Right lobe of liver (tissue), 6 donors: Measurements from ENCODE around the gene NDUFB2. TPM values are rescaled to one million over a fixed set of nuclear protein-coding genes. Genes with fewer than 3 reads are reported as not detected.

ENCODE experiments used
- ATAC-seq, 4 donors: fragments of 200-7000 bp; cut with Tn5 transposase; one replicate each; pipeline ENCODE4 v1.9.1; 2020; ENCODE audit warnings: mild to moderate bottlenecking in 4 of 4, moderate library complexity in 4 of 4
- DNase-seq, 3 donors: peaks; one replicate each; pipeline ENCODE4 v3.0.0-alpha.2; 2020
- H3K27ac ChIP-seq, 3 donors: fragments of 200-600 bp; one replicate each; pipeline ENCODE4 v1.8.0; 2022
- H3K27me3 ChIP-seq, 2 donors: fragments of 200-600 bp; one replicate each; pipeline ENCODE4 v1.8.0; 2022
- H3K36me3 ChIP-seq, 4 donors: fragments of 200-600 bp; sonication (generic) in 1 of 4; one replicate each; pipeline versions ENCODE4 v1.5.1 to v1.8.0; 2017 to 2022; ENCODE audit warnings: control low read depth in 1 of 4
- H3K4me1 ChIP-seq, 4 donors: fragments of 200-600 bp; sonication (generic) in 1 of 4; one replicate each; pipeline versions ENCODE4 v1.5.1 to v1.8.0; 2017 to 2022; ENCODE audit warnings: control low read depth in 1 of 4
- H3K4me3 ChIP-seq, 3 donors: fragments of 200-600 bp; one replicate each; pipeline ENCODE4 v1.8.0; 2022
- H3K9me3 ChIP-seq, 4 donors: fragments of 200-600 bp; sonication (generic) in 1 of 4; one replicate each; pipeline versions ENCODE4 v1.5.1 to v1.8.0; 2017 to 2022; ENCODE audit warnings: control low read depth in 1 of 4
- POLR2A ChIP-seq: fragments of 450-650 bp; IDR thresholded peaks from one replicate; pipeline ENCODE4 v1.6.1; 2017; ENCODE audit warnings: antibody characterized with exemption, mild to moderate bottlenecking
- WGBS: methylation state at CpG from one replicate; pipeline ENCODE4 v1.1.6; 2018; ENCODE audit warnings: low coverage, low lambda C conversion rate; ENCODE audit not compliant: insufficient coverage; ENCODE audit errors: missing lambda C conversion rate; 5-methylcytosine and 5-hydroxymethylcytosine counted together
- intact Hi-C, 2 donors: fragments of 100-400 bp; cut with DNase I; formaldehyde crosslinking; loops; one replicate each; pipeline versions ENCODE4 v1.11.2 to v1.14.1; 2022
- total RNA-seq, 6 experiments: library from RNA; depleted of rRNA in 2 of 6; stranded (reverse); fragments of >200 nt in 2 of 6; fragmentation: NEBNext Ultra II Directional in 3 of 6; extraction: Animal tissue kit (Norgen Biotek cat#: 25700) in 3 of 6; gene quantifications; one replicate each; pipeline versions ENCODE4 v1.1.0 to v1.2.4, GENCODE V29; 2016 to 2023
- TF ChIP-seq, protein P1 (sequence below), 4 donors: fragments of 200-600 bp in 3 of 4; fragments of 450-650 bp in 1 of 4; IDR thresholded peaks; one replicate each; pipeline versions ENCODE4 v1.5.1 to v1.8.0; 2016 to 2022; ENCODE audit warnings: antibody characterized with exemption in 4 of 4, mild to moderate bottlenecking in 2 of 4
- donor health status: DM: no; HTN: yes; CAD: no.
- donor health status: DM: no; HTN: no; CAD: no.
- donor health status: DM: no; HTN: no; CAD: no.
- donor health status: DM: no; HTN: yes; CAD: no.
- donor health status: DM: no; HTN: yes; CAD: no.

The NDUFB2 gene
- total RNA-seq, 6 experiments from 2014 or later, result 114 to 235 (median 134) TPM

DNA sequence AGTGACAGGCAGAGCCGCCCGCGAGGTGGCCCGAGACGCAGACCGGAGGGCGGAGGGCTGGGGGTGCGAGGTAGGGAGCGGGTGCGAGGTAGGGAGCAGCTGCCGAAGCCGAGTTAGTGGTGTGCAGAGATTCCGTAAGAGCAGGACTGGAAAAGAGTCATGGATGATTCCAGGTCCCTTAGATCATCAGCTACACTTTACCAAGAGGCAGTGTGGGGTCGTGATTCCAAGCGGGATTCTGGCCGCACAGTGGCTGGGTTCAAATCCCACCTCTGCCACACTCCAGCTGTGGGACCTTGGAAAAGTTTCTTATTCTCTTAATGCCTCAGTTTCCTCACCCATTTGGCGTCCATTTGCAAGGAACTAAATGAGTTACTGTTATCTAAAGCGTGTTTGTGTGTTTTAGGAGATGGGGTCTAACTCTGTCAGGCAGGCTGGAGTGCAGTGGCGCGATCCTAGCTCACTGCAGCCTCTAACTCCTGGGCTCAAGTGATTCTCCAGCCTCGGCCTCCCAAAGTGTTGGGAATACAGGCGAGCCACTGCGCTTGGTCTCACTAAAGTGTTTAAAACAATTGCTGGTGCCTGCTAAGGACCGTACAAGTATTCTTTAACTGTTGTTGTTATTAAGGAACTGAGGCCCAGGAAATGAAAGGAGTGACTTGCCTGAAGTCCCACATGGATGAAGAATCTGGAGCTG, 1.1 kb downstream of the NDUFB2 start:
- TF ChIP-seq, protein P1, sequence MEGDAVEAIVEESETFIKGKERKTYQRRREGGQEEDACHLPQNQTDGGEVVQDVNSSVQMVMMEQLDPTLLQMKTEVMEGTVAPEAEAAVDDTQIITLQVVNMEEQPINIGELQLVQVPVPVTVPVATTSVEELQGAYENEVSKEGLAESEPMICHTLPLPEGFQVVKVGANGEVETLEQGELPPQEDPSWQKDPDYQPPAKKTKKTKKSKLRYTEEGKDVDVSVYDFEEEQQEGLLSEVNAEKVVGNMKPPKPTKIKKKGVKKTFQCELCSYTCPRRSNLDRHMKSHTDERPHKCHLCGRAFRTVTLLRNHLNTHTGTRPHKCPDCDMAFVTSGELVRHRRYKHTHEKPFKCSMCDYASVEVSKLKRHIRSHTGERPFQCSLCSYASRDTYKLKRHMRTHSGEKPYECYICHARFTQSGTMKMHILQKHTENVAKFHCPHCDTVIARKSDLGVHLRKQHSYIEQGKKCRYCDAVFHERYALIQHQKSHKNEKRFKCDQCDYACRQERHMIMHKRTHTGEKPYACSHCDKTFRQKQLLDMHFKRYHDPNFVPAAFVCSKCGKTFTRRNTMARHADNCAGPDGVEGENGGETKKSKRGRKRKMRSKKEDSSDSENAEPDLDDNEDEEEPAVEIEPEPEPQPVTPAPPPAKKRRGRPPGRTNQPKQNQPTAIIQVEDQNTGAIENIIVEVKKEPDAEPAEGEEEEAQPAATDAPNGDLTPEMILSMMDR (IDR thresholded peaks at IDR 0.05), result no peak
- TF ChIP-seq POLR2A, result no peak
- H3K4me3 ChIP-seq, result peak overlapping the region; percentile 75 to 97 (median 81)
- H3K36me3 ChIP-seq, result no peaks in the 10 kb centered on the region
- no peaks in the 10 kb centered on the region for H3K27me3 ChIP-seq
- 25% methylated on average over 12 of the region's 24 CpGs for WGBS
- H3K27ac ChIP-seq, result peak overlapping the region; percentile 90 to 95 (median 91)
- DNase-seq (no peak), ATAC-seq (no peak)
- intact Hi-C loops, result no loop called here
- H3K4me1 ChIP-seq, result peaks cover 0 to 14% (median 0%) of the 10 kb centered on the region in 4 donors
- no peaks in the 10 kb centered on the region for H3K9me3 ChIP-seq

DNA sequence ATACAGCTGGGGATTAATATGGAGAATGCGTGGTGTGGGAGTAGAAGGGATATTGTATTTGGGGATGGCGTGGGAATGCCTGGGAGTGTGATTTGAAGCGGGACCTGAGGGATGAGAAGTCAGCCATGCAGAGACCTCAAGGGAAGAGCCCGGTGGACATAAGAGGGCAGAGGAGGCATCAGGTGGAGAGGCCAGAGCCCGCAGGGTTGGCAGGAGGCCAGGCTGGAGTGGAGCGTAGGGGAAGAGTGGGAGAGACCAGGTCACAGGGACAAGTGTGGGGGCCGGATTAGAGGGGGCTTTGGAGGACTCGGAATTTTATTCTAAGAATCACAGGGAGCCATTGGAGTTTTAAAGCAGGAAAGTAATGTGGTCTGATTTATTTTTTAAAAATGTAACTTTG, 2.0 kb downstream of the NDUFB2 start:
- Histone ChIP-seq H3K36me3 (no peaks in the 10 kb centered on the region), H3K9me3 (no peaks in the 10 kb centered on the region), H3K27ac (no peak overlapping the region), H3K27me3 (no peaks in the 10 kb centered on the region), H3K4me3 (no peak overlapping the region), H3K4me1 (peaks cover 0 to 14% (median 0%) of the 10 kb centered on the region in 4 donors)
- TF ChIP-seq, protein P1 (IDR thresholded peaks at IDR 0.05), result no peak
- TF ChIP-seq POLR2A, result no peak
- 88% methylated on average over 8 of the region's 8 CpGs for WGBS
- intact Hi-C loops, result no loop called here
- ATAC-seq (no peak), DNase-seq (no peak)

- DNase-seq, result no peak
These were observed 6.3 kb downstream of the NDUFB2 start for GRCh38 chr7:140702774-140703173.

GRCh38 chr7:140704205-140704604, 7.7 kb downstream of the NDUFB2 start:
- TF ChIP-seq, protein P1 (IDR thresholded peaks at IDR 0.05), result no peak
- no peak for TF ChIP-seq POLR2A
- Histone ChIP-seq H3K4me3 (no peak overlapping the region), H3K4me1 (peaks cover 0 to 7% (median 0%) of the 10 kb centered on the region in 4 donors), H3K9me3 (no peaks in the 10 kb centered on the region), H3K36me3 (peaks cover 0 to 25% (median 4%) of the 10 kb centered on the region in 4 donors), H3K27ac (no peak overlapping the region), H3K27me3 (no peaks in the 10 kb centered on the region)
- intact Hi-C loops, result no loop called here
- DNase-seq (no peak), ATAC-seq (no peak)
- 90% methylated on average over 2 of the region's 2 CpGs for WGBS

More at GRCh38 chr7:140702774-140703173, 6.3 kb downstream of the NDUFB2 start:
- 72% methylated on average over 3 of the region's 10 CpGs for WGBS
- ATAC-seq, result no peak
- peaks cover 0 to 25% (median 4%) of the 10 kb centered on the region in 4 donors for H3K36me3 ChIP-seq
- H3K9me3 ChIP-seq, result no peaks in the 10 kb centered on the region
- no peak for TF ChIP-seq POLR2A
- TF ChIP-seq, protein P1 (IDR thresholded peaks at IDR 0.05), result no peak
- no peak overlapping the region for H3K27ac ChIP-seq
- H3K4me3 ChIP-seq, result no peak overlapping the region
- peaks cover 0 to 7% (median 2%) of the 10 kb centered on the region in 4 donors for H3K4me1 ChIP-seq
- H3K27me3 ChIP-seq, result no peaks in the 10 kb centered on the region
- intact Hi-C loops, result no loop called here
